Keratinocyte (primary cell): Measurements from ENCODE around the gene NTF4. TPM values are rescaled to one million over a fixed set of nuclear protein-coding genes. Genes with fewer than 3 reads are reported as not detected.

Source experiments
- DNase-seq: peaks from one replicate; pipeline ENCODE4 v3.0.0-alpha.2; 2011; ENCODE audit warnings: low read depth, missing footprints, low spot score
- FAIRE-seq: peaks from 2 replicates; lab custom pipeline; 2011; peaks lifted over from hg19 to GRCh38; lab: Jason Lieb, UNC
- H2AFZ ChIP-seq: 2 replicates; pipeline ENCODE4 v1.6.0; 2012; ENCODE audit warnings: low read length, control low read depth, inconsistent platforms; ENCODE audit not compliant: control insufficient read depth
- H3K27ac ChIP-seq: 2 replicates; pipeline ENCODE4 v1.5.1; 2011; ENCODE audit warnings: low read length; ENCODE audit not compliant: control insufficient read depth, insufficient read depth
- H3K27me3 ChIP-seq: 3 replicates; pipeline ENCODE4 v1.6.0; 2011; ENCODE audit warnings: low read length; ENCODE audit not compliant: control insufficient read depth, insufficient read depth; ENCODE audit errors: extremely low read depth
- H3K36me3 ChIP-seq, 2 experiments: 2 replicates in 1 of 2; 3 replicates in 1 of 2; pipeline ENCODE4 v1.5.1; 2011; ENCODE audit warnings: low read length in 2 of 2, mild to moderate bottlenecking in 1 of 2; ENCODE audit not compliant: control insufficient read depth in 2 of 2, insufficient read depth in 2 of 2; ENCODE audit errors: extremely low read depth in 1 of 2
- H3K4me1 ChIP-seq: 3 replicates; pipeline ENCODE4 v1.5.1; 2011; ENCODE audit warnings: low read length; ENCODE audit not compliant: control insufficient read depth, insufficient read depth; ENCODE audit errors: extremely low read depth
- H3K4me2 ChIP-seq: 3 replicates; pipeline ENCODE4 v1.6.0; 2011; ENCODE audit warnings: low read depth, low read length; ENCODE audit not compliant: control insufficient read depth, insufficient read depth; ENCODE audit errors: extremely low read depth
- H3K4me3 ChIP-seq, 3 experiments: fragments of 200-600 bp in 1 of 3; sonication (generic) in 1 of 3; 2 replicates in 2 of 3; 3 replicates in 1 of 3; pipeline ENCODE4 v1.5.1; 2011 to 2016; ENCODE audit warnings: low read length in 3 of 3, mild to moderate bottlenecking in 3 of 3, control low read depth in 2 of 3, inconsistent platforms in 1 of 3, low read depth in 1 of 3, mixed read lengths in 1 of 3, mixed run types in 1 of 3, moderate library complexity in 1 of 3; ENCODE audit not compliant: control insufficient read depth in 2 of 3, insufficient read depth in 2 of 3; ENCODE audit errors: extremely low read depth in 1 of 3
- H3K79me2 ChIP-seq: 2 replicates; pipeline ENCODE4 v1.6.0; 2012; ENCODE audit warnings: low read length; ENCODE audit not compliant: control insufficient read depth, insufficient read depth
- H3K9ac ChIP-seq: 3 replicates; pipeline ENCODE4 v1.6.0; 2011; ENCODE audit warnings: low read length; ENCODE audit not compliant: control insufficient read depth, insufficient read depth; ENCODE audit errors: extremely low read depth
- H3K9me1 ChIP-seq: 3 replicates; pipeline ENCODE4 v1.6.0; 2011; ENCODE audit warnings: low read length; ENCODE audit not compliant: control insufficient read depth, insufficient read depth; ENCODE audit errors: extremely low read depth
- H3K9me3 ChIP-seq: 2 replicates; pipeline ENCODE4 v1.5.1; 2012; ENCODE audit warnings: low read depth, low read length; ENCODE audit not compliant: control insufficient read depth
- H4K20me1 ChIP-seq: 3 replicates; pipeline ENCODE4 v1.6.0; 2011; ENCODE audit warnings: low read length; ENCODE audit not compliant: control insufficient read depth, insufficient read depth; ENCODE audit errors: extremely low read depth
- CTCF ChIP-seq, 3 experiments: IDR thresholded peaks in 1 of 3; conservative IDR thresholded peaks in 1 of 3; optimal IDR thresholded peaks in 1 of 3; 2 replicates in 2 of 3; 3 replicates in 1 of 3; pipeline versions ENCODE3 to v1.5.1; 2011; ENCODE audit warnings: low read length in 3 of 3, mild to moderate bottlenecking in 3 of 3, moderate library complexity in 2 of 3, control low read depth in 1 of 3, inconsistent platforms in 1 of 3; ENCODE audit not compliant: insufficient read depth in 2 of 3; ENCODE audit errors: extremely low read depth in 1 of 3
- EZH2 ChIP-seq: IDR thresholded peaks from one replicate; pipeline ENCODE4 v1.6.1; 2012; ENCODE audit warnings: inconsistent platforms, mild to moderate bottlenecking, low read length, moderate library complexity
- dilution Hi-C: fragments of 300-500 bp; cut with MboI; formaldehyde crosslinking; loops from one replicate; pipeline ENCODE4 v1.7.0; 2020; ENCODE audit warnings: low sequenced_read_pairs; ENCODE audit not compliant: extremely low pct_ligation_motif_present
- polyA plus RNA-seq, 5 experiments: library from polyadenylated mRNA; depleted of rRNA in 3 of 5; stranded (reverse) in 3 of 5; stranded (forward) in 1 of 5; unstranded in 1 of 5; fragments of >200 nt; gene quantifications; 1 replicate in 1 of 5; 2 replicates in 3 of 5; 3 replicates in 1 of 5; pipeline versions ENCODE4 v1.2.1 to v1.2.3, GENCODE V29; 2011 to 2012; ENCODE audit warnings: missing spikeins in 2 of 5, low read depth in 1 of 5, low replicate concordance in 1 of 5

The NTF4 gene
- polyA plus RNA-seq, 1 donor (not counting 4 experiments of a cell fraction or from before 2014, with no cell fraction given): 8.3 TPM

- H3K27me3 ChIP-seq: no peaks in the 10 kb centered on the region
- DNase-seq (no peak), FAIRE-seq (no peak)
- peaks cover 23 to 36% of the 10 kb centered on the region in 2 experiments for H3K36me3 ChIP-seq
- H3K79me2 ChIP-seq: peaks cover 6% of the 10 kb centered on the region
- H3K9me3 ChIP-seq: no peaks in the 10 kb centered on the region
- TF ChIP-seq EZH2: no peak
- H3K27ac ChIP-seq: no peak overlapping the region
- dilution Hi-C loops: no loop called here
- H3K4me1 ChIP-seq: peaks cover 7% of the 10 kb centered on the region
- H3K4me2 ChIP-seq: no peak overlapping the region
- no peak overlapping the region for H3K9ac ChIP-seq
- no peak overlapping the region for H2AFZ ChIP-seq
- H4K20me1 ChIP-seq: peaks cover 18% of the 10 kb centered on the region
- H3K9me1 ChIP-seq: no peaks in the 10 kb centered on the region
- no peak overlapping the region for H3K4me3 ChIP-seq
Observed at GRCh38 chr19:49109569-49110233, 45.1 kb upstream of the NTF4 start.

GRCh38 chr19:49109051-49109450 is 44.4 kb upstream of the NTF4 start:
- dilution Hi-C loops: no loop called here
- peaks cover 6% of the 10 kb centered on the region for H3K79me2 ChIP-seq
- H2AFZ ChIP-seq: no peak overlapping the region
- no peak overlapping the region for H3K9ac ChIP-seq
- H3K4me1 ChIP-seq: peaks cover 7% of the 10 kb centered on the region
- no peaks in the 10 kb centered on the region for H3K9me3 ChIP-seq
- H3K36me3 ChIP-seq: peaks cover 28 to 36% of the 10 kb centered on the region in 2 experiments
- H3K27me3 ChIP-seq: no peaks in the 10 kb centered on the region
- no peak overlapping the region for H3K27ac ChIP-seq
- FAIRE-seq (no peak), DNase-seq (no peak)
- no peak overlapping the region for H3K4me2 ChIP-seq
- no peaks in the 10 kb centered on the region for H3K9me1 ChIP-seq
- H4K20me1 ChIP-seq: peaks cover 18% of the 10 kb centered on the region
- TF ChIP-seq CTCF (optimal IDR thresholded peaks at IDR 0.05 in 1 of 3, IDR thresholded peaks at IDR 0.05 in 1 of 3, conservative IDR thresholded peaks at IDR 0.05 in 1 of 3; ENCODE audit: extremely low read depth in 1 of 3, insufficient read depth in 2 of 3, low read length in 3 of 3) (no peak), EZH2 (no peak)
- no peak overlapping the region for H3K4me3 ChIP-seq
